HCT116 (cell line): ENCODE measurements around the gene CD244. TPM values are rescaled to one million over a fixed set of nuclear protein-coding genes. Genes with fewer than 3 reads are reported as not detected.

Source experiments
- ATAC-seq: fragments of 200-7000 bp; cut with Tn5 transposase; 2 replicates; pipeline ENCODE4 v1.9.1; 2020; ENCODE audit warnings: mild to moderate bottlenecking, moderate library complexity
- BruUV-seq: library from RNA; stranded (reverse); fragments of 400-500 nt; replicated peaks from 2 replicates; lab custom pipeline; 2021; lab: Mats Ljungman, UMichigan
- CTCF ChIA-PET: fragments of 300-600 bp; sonication (Branson Sonifier 250); formaldehyde crosslinking; loops from one replicate; lab custom pipeline; 2021; ENCODE audit warnings: antibody characterized with exemption; lab: Charles Lee
- POLR2A ChIA-PET: fragments of 300-600, 350-600 bp; sonication (Branson Sonifier 250); formaldehyde crosslinking; loops from one replicate; lab custom pipeline; 2021; ENCODE audit warnings: antibody characterized with exemption; lab: Charles Lee
- RAD21 ChIA-PET, 2 experiments: fragments of 300-600 bp; sonication (Branson Sonifier 250); formaldehyde crosslinking; loops; one replicate each; lab custom pipeline; 2023; ENCODE audit warnings: low total read pairs in 2 of 2; ENCODE audit not compliant: uncharacterized antibody in 2 of 2, unreplicated experiment in 2 of 2, low non-redundant PET in 1 of 2; lab: Charles Lee
- DNase-seq: peaks from one replicate; pipeline ENCODE4 v3.0.0-alpha.2; 2010; ENCODE audit warnings: low read depth, low spot score
- H2AFZ ChIP-seq: fragments of 200-600 bp; shearing (Covaris generic), sonication (generic); 2 replicates; pipeline ENCODE4 v1.6.1; 2017; ENCODE audit warnings: low read depth, mixed run types, mixed read lengths, antibody characterized with exemption, low read length; ENCODE audit not compliant: poor library complexity, severe bottlenecking
- H3K27ac ChIP-seq: 2 replicates; pipeline ENCODE4 v1.5.1; 2012; ENCODE audit warnings: low read depth, low read length
- H3K27me3 ChIP-seq: fragments of 200-600 bp; sonication (generic); 2 replicates; pipeline ENCODE4 v1.6.1; 2016; ENCODE audit warnings: mixed run types, low read length, mixed read lengths; ENCODE audit not compliant: insufficient read depth
- H3K36me3 ChIP-seq, 2 experiments: fragments of 200-500 bp in 1 of 2; fragments of 200-600 bp in 1 of 2; sonication (Bioruptor generic) in 1 of 2; sonication (generic) in 1 of 2; 2 replicates each; pipeline versions ENCODE4 v1.5.1 to v1.6.1; 2014 to 2016; ENCODE audit warnings: low read length in 2 of 2, inconsistent platforms in 1 of 2, mixed read lengths in 1 of 2, mixed run types in 1 of 2; ENCODE audit not compliant: insufficient read depth in 2 of 2, control insufficient read depth in 1 of 2
- H3K4me1 ChIP-seq, 2 experiments: fragments of 200-600 bp in 1 of 2; sonication (generic) in 1 of 2; 2 replicates each; pipeline versions ENCODE4 v1.5.1 to v1.6.1; 2012 to 2017; ENCODE audit warnings: low read length in 2 of 2, inconsistent platforms in 1 of 2, mild to moderate bottlenecking in 1 of 2, mixed read lengths in 1 of 2, mixed run types in 1 of 2, moderate library complexity in 1 of 2; ENCODE audit not compliant: insufficient read depth in 2 of 2, control insufficient read depth in 1 of 2
- H3K4me2 ChIP-seq: fragments of 200-600 bp; sonication (generic); 2 replicates; pipeline ENCODE4 v1.6.1; 2017; ENCODE audit warnings: mixed run types, low read length, mixed read lengths
- H3K4me3 ChIP-seq, 2 experiments: fragments of 200-600 bp in 1 of 2; sonication (generic) in 1 of 2; replicated peaks in 1 of 2; 2 replicates each; pipeline ENCODE4 v1.5.1; 2011 to 2016; ENCODE audit warnings: low read length in 2 of 2, control low read depth in 1 of 2, low read depth in 1 of 2, mild to moderate bottlenecking in 1 of 2, mixed read lengths in 1 of 2, mixed run types in 1 of 2
- H3K79me2 ChIP-seq: fragments of 200-600 bp; sonication (generic); 2 replicates; pipeline ENCODE4 v1.6.1; 2017; ENCODE audit warnings: mild to moderate bottlenecking, mixed run types, low read length, moderate library complexity, mixed read lengths; ENCODE audit not compliant: insufficient read depth
- H3K9ac ChIP-seq: fragments of 200-600 bp; sonication (generic); 2 replicates; pipeline ENCODE4 v1.6.1; 2016; ENCODE audit warnings: low read length, mixed read lengths
- H3K9me2 ChIP-seq: fragments of 200-600 bp; sonication (generic), shearing (Covaris generic); 2 replicates; pipeline ENCODE4 v1.6.1; 2017; ENCODE audit warnings: mixed run types, mild to moderate bottlenecking, moderate library complexity; ENCODE audit not compliant: insufficient read depth
- H3K9me3 ChIP-seq, 2 experiments: fragments of 200-500 bp in 1 of 2; fragments of 200-600 bp in 1 of 2; sonication (Bioruptor generic) in 1 of 2; sonication (generic) in 1 of 2; 2 replicates each; pipeline ENCODE4 v1.6.1; 2014 to 2017; ENCODE audit warnings: low read length in 2 of 2, mixed read lengths in 2 of 2, inconsistent platforms in 1 of 2, low read depth in 1 of 2, mild to moderate bottlenecking in 1 of 2, mixed run types in 1 of 2, moderate library complexity in 1 of 2; ENCODE audit not compliant: control insufficient read depth in 1 of 2, insufficient read depth in 1 of 2
- H4K20me1 ChIP-seq: fragments of 200-600 bp; sonication (generic), shearing (Covaris generic); 2 replicates; pipeline ENCODE4 v1.6.1; 2017; ENCODE audit warnings: mixed run types, mild to moderate bottlenecking, moderate library complexity; ENCODE audit not compliant: insufficient read depth
- ATF3 ChIP-seq: IDR thresholded peaks from 2 replicates; pipeline ENCODE4 v1.6.1; 2012
- CBX3 ChIP-seq: IDR thresholded peaks from 2 replicates; pipeline ENCODE4 v1.6.1; 2012; ENCODE audit warnings: low read depth
- CEBPB ChIP-seq: IDR thresholded peaks from 2 replicates; pipeline ENCODE4 v1.6.1; 2012; ENCODE audit warnings: low read depth
- CTCF ChIP-seq, 3 experiments: fragments of 200-600 bp in 1 of 3; sonication (generic) in 1 of 3; IDR thresholded peaks in 2 of 3; conservative IDR thresholded peaks in 1 of 3; 2 replicates each; pipeline ENCODE4 v1.5.1; 2012 to 2017; ENCODE audit warnings: low read depth in 2 of 3, low read length in 2 of 3, antibody characterized with exemption in 1 of 3, borderline replicate concordance in 1 of 3, control low read depth in 1 of 3, mild to moderate bottlenecking in 1 of 3, mixed read lengths in 1 of 3, mixed run types in 1 of 3, moderate library complexity in 1 of 3; ENCODE audit not compliant: insufficient read depth in 1 of 3
- EGR1 ChIP-seq: IDR thresholded peaks from 2 replicates; pipeline ENCODE4 v1.6.1; 2012; ENCODE audit warnings: low read depth
- ELF1 ChIP-seq: IDR thresholded peaks from 2 replicates; pipeline ENCODE4 v1.6.1; 2012; ENCODE audit warnings: low read depth, borderline replicate concordance
- EZH2 ChIP-seq: fragments of 200-600 bp; sonication (generic); IDR thresholded peaks from 2 replicates; pipeline ENCODE4 v1.6.1; 2017; ENCODE audit warnings: antibody characterized with exemption, mixed run types
- EZH2phosphoT487 ChIP-seq: fragments of 200-600 bp; IDR thresholded peaks from 2 replicates; pipeline ENCODE4 v1.6.1; 2018; ENCODE audit warnings: antibody characterized with exemption, borderline replicate concordance
- JUND ChIP-seq: IDR thresholded peaks from 2 replicates; pipeline ENCODE4 v1.6.1; 2012
- RAD21 ChIP-seq: IDR thresholded peaks from 2 replicates; pipeline ENCODE4 v1.6.1; 2012; ENCODE audit warnings: low read depth, mild to moderate bottlenecking
- SIN3A ChIP-seq: IDR thresholded peaks from 2 replicates; pipeline ENCODE4 v1.6.1; 2012; ENCODE audit warnings: low read depth
- YY1 ChIP-seq: IDR thresholded peaks from 2 replicates; pipeline ENCODE4 v1.6.1; 2011; ENCODE audit warnings: low read length, low read depth, moderate library complexity, mild to moderate bottlenecking; ENCODE audit not compliant: insufficient replicate concordance; ENCODE audit errors: extremely low read depth
- ZBTB33 ChIP-seq: IDR thresholded peaks from 2 replicates; pipeline ENCODE4 v1.6.1; 2011; ENCODE audit warnings: mild to moderate bottlenecking, low read length, moderate library complexity; ENCODE audit not compliant: insufficient replicate concordance; ENCODE audit errors: extremely low read depth
- intact Hi-C: fragments of 100-400 bp; cut with micrococcal nuclease; formaldehyde crosslinking; loops from 2 replicates; pipeline ENCODE4 v1.10.0; 2022
- total RNA-seq: library from RNA; stranded (reverse); gene quantifications from one replicate; pipeline ENCODE4 v1.2.1, GENCODE V29; 2021; ENCODE audit not compliant: unreplicated experiment
- TF ChIP-seq, protein P1 (sequence below): IDR thresholded peaks from 2 replicates; pipeline ENCODE4 v1.6.1; 2012

Gene CD244
- total RNA-seq, 1 experiment from 2014 or later, result not detected

GRCh38 chr1:160830321-160831153, 32.1 kb downstream of the CD244 start:
- Histone ChIP-seq H3K9me3 (no peaks in the 10 kb centered on the region), H3K4me3 (no peak overlapping the region), H4K20me1 (no peaks in the 10 kb centered on the region), H3K9me2 (no peaks in the 10 kb centered on the region), H3K4me2 (no peak overlapping the region), H3K4me1 (0 out of 4 replicates have a peak, but pooled peaks cover 0 to 3% of the 10 kb centered on the region in 2 experiments), H2AFZ (no peak overlapping the region), H3K36me3 (no peaks in the 10 kb centered on the region), H3K27me3 (peaks cover 5% of the 10 kb centered on the region; the same call in 1 of the 2 replicates), H3K79me2 (no peaks in the 10 kb centered on the region), H3K27ac (no peak overlapping the region), H3K9ac (no peak overlapping the region)
- CTCF ChIA-PET, result interaction anchor here (0.8 to 2.7 kb wide), 8 partner anchors 12 to 149 kb away, joined by 3 to 16 read pairs (median 4); partner anchors contain the start of gene ITLN2
- BruUV-seq, result no TSS peak
- POLR2A ChIA-PET, result no interaction called here
- TF ChIP-seq CEBPB (no peak), ZBTB33 (no peak), ATF3 (no peak), JUND (no peak), EZH2 (no peak), EGR1 (no peak), EZH2phosphoT487 (no peak), ELF1 (no peak), CBX3 (no peak), CTCF (IDR thresholded peaks at IDR 0.05 in 2 of 3, conservative IDR thresholded peaks at IDR 0.05 in 1 of 3; ENCODE audit: borderline replicate concordance in 1 of 3, insufficient read depth in 1 of 3, low read depth in 2 of 3, low read length in 2 of 3) (peak; percentile 78 to 91 (median 87)), RAD21 (peak; percentile 70), YY1 (no peak), SIN3A (no peak)
- TF ChIP-seq, protein P1, sequence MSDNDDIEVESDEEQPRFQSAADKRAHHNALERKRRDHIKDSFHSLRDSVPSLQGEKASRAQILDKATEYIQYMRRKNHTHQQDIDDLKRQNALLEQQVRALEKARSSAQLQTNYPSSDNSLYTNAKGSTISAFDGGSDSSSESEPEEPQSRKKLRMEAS, result peak; percentile 20; the same call in 1 of the 2 replicates
- RAD21 ChIA-PET, result interaction anchor here in 1 of 2 experiments (0.6 to 1.3 kb wide), 2 partner anchors 53 to 107 kb away, joined by 3 to 4 read pairs; no protein-coding TSS in a partner anchor
- intact Hi-C loops, result loop anchor here (1.0 to 5.0 kb wide), 4 partner anchors 50 to 403 kb away; no protein-coding TSS in a partner anchor
- DNase-seq (peak; percentile 53), ATAC-seq (peak; percentile 97)
